ENCODE measurements around the gene ST8SIA4.

Gene ST8SIA4

GRCh38 chr5:100823812-100824211, 79.3 kb downstream of the ST8SIA4 start:
- Histone ChIP-seq H2AFZ (ENCODE audit: low read length) (no peak overlapping the region), H3K4me1 (ENCODE audit: low read length) (peaks cover 14% of the 10 kb centered on the region; the same call in 1 of the 2 replicates), H3K4me2 (ENCODE audit: low read depth, low read length) (no peak overlapping the region), H3K9me3 (replicated peaks; ENCODE audit: insufficient read depth, low read length) (no peaks in the 10 kb centered on the region), H3K4me3 (ENCODE audit: low read length) (no peak overlapping the region), H4K20me1 (ENCODE audit: insufficient read depth, low read length) (no peaks in the 10 kb centered on the region), H3K79me2 (ENCODE audit: low read length) (peaks cover 40% of the 10 kb centered on the region), H3K9ac (ENCODE audit: low read length) (no peak overlapping the region), H3K36me3 (replicated peaks; ENCODE audit: insufficient read depth, low read length) (no peaks in the 10 kb centered on the region), H3K9me2 (replicated peaks; ENCODE audit: insufficient read depth, low read length) (no peaks in the 10 kb centered on the region), H3K27me3 (replicated peaks; ENCODE audit: insufficient read depth, low read length) (no peaks in the 10 kb centered on the region), H3F3A (ENCODE audit: insufficient read depth, low read length) (0 out of 2 replicates have a peak, but pooled peaks cover 3% of the 10 kb centered on the region), H3K27ac (ENCODE audit: low read length) (no peak overlapping the region)
- TF ChIP-seq CTCF (IDR thresholded peaks at IDR 0.05; ENCODE audit: low read length) = no peak
- no peak for TF ChIP-seq EZH2 (optimal IDR thresholded peaks at IDR 0.05; ENCODE audit: low read depth, low read length)
- TF ChIP-seq EZH2phosphoT487 (IDR thresholded peaks at IDR 0.05; ENCODE audit: low read length) = no peak
- no peak for DNase-seq

- peaks cover 39% of the 10 kb centered on the region for H3K79me2 ChIP-seq (ENCODE audit: low read length)
- H3K9ac ChIP-seq (ENCODE audit: low read length) = no peak overlapping the region
- no peak overlapping the region for H3K4me2 ChIP-seq (ENCODE audit: low read depth, low read length)
- H3K9me2 ChIP-seq (replicated peaks; ENCODE audit: insufficient read depth, low read length) = no peaks in the 10 kb centered on the region
- H3K27me3 ChIP-seq (replicated peaks; ENCODE audit: insufficient read depth, low read length) = no peaks in the 10 kb centered on the region
- DNase-seq = no peak
- H3K27ac ChIP-seq (ENCODE audit: low read length) = no peak overlapping the region
- H3K4me3 ChIP-seq (ENCODE audit: low read length) = no peak overlapping the region
- peaks cover 5% of the 10 kb centered on the region; the same call in 1 of the 2 replicates for H3K4me1 ChIP-seq (ENCODE audit: low read length)
- H4K20me1 ChIP-seq (ENCODE audit: insufficient read depth, low read length) = no peaks in the 10 kb centered on the region
- TF ChIP-seq EZH2 (optimal IDR thresholded peaks at IDR 0.05; ENCODE audit: low read depth, low read length) (no peak), EZH2phosphoT487 (IDR thresholded peaks at IDR 0.05; ENCODE audit: low read length) (no peak), CTCF (IDR thresholded peaks at IDR 0.05; ENCODE audit: low read length) (no peak)
- no peaks in the 10 kb centered on the region for H3K36me3 ChIP-seq (replicated peaks; ENCODE audit: insufficient read depth, low read length)
- no peaks in the 10 kb centered on the region for H3F3A ChIP-seq (ENCODE audit: insufficient read depth, low read length)
- H2AFZ ChIP-seq (ENCODE audit: low read length) = no peak overlapping the region
- no peaks in the 10 kb centered on the region for H3K9me3 ChIP-seq (replicated peaks; ENCODE audit: insufficient read depth, low read length)
Measured at GRCh38 chr5:100821751-100822150, 81.3 kb downstream of the ST8SIA4 start.

- Histone ChIP-seq H3K9ac (ENCODE audit: low read length) (no peak overlapping the region), H3K4me3 (ENCODE audit: low read length) (no peak overlapping the region), H2AFZ (ENCODE audit: low read length) (no peak overlapping the region), H3K4me1 (ENCODE audit: low read length) (peaks cover 12% of the 10 kb centered on the region; the same call in 1 of the 2 replicates), H3F3A (ENCODE audit: insufficient read depth, low read length) (no peaks in the 10 kb centered on the region), H3K27me3 (replicated peaks; ENCODE audit: insufficient read depth, low read length) (no peaks in the 10 kb centered on the region), H3K9me2 (replicated peaks; ENCODE audit: insufficient read depth, low read length) (no peaks in the 10 kb centered on the region), H3K9me3 (replicated peaks; ENCODE audit: insufficient read depth, low read length) (no peaks in the 10 kb centered on the region), H3K36me3 (replicated peaks; ENCODE audit: insufficient read depth, low read length) (no peaks in the 10 kb centered on the region), H4K20me1 (ENCODE audit: insufficient read depth, low read length) (no peaks in the 10 kb centered on the region), H3K27ac (ENCODE audit: low read length) (no peak overlapping the region), H3K79me2 (ENCODE audit: low read length) (peaks cover 22% of the 10 kb centered on the region), H3K4me2 (ENCODE audit: low read depth, low read length) (no peak overlapping the region)
- DNase-seq = no peak
- TF ChIP-seq CTCF (IDR thresholded peaks at IDR 0.05; ENCODE audit: low read length) (no peak), EZH2phosphoT487 (IDR thresholded peaks at IDR 0.05; ENCODE audit: low read length) (no peak), EZH2 (optimal IDR thresholded peaks at IDR 0.05; ENCODE audit: low read depth, low read length) (no peak)
Measured at GRCh38 chr5:100818340-100818739, 84.7 kb downstream of the ST8SIA4 start.
